B cell (primary cell): Measurements from ENCODE around the gene PUM1. TPM values are rescaled to one million over a fixed set of nuclear protein-coding genes. Genes with fewer than 3 reads are reported as not detected.

Experiments
- ATAC-seq: fragments of 200-7000 bp; cut with Tn5 transposase; one replicate; pipeline ENCODE4 v1.10.0; 2021; ENCODE audit warnings: low read depth, mild to moderate bottlenecking, moderate number of reproducible peaks, moderate library complexity
- CTCF ChIA-PET: fragments of 350-600 bp; sonication (Branson Sonifier 250); formaldehyde crosslinking; loops from one replicate; lab custom pipeline; 2021; ENCODE audit warnings: antibody characterized with exemption, inconsistent platforms; lab: Charles Lee
- POLR2A ChIA-PET: fragments of 350-600 bp; sonication (Branson Sonifier 250); formaldehyde crosslinking; loops from one replicate; lab custom pipeline; 2021; ENCODE audit warnings: antibody characterized with exemption; lab: Charles Lee
- DNase-seq: peaks from one replicate; pipeline ENCODE4 v3.0.0; 2013
- H2AFZ ChIP-seq: 2 replicates; pipeline ENCODE4 v1.6.1; 2012; ENCODE audit warnings: mild to moderate bottlenecking, low read depth, low read length; ENCODE audit not compliant: insufficient read depth, poor library complexity, severe bottlenecking
- H3K27ac ChIP-seq, 2 donors: 1 replicate in 1 of 2; 2 replicates in 1 of 2; pipeline ENCODE4 v1.5.1; 2012 to 2013; ENCODE audit warnings: low read length in 2 of 2, mild to moderate bottlenecking in 2 of 2, moderate library complexity in 1 of 2
- H3K27me3 ChIP-seq, 4 experiments: fragments of 200-600 bp in 1 of 4; sonication (generic) in 1 of 4; replicated peaks in 1 of 4; 1 replicate in 2 of 4; 2 replicates in 2 of 4; pipeline versions ENCODE4 v1.6.1 to v1.7.0; 2013 to 2016; ENCODE audit warnings: low read length in 3 of 4, mild to moderate bottlenecking in 2 of 4, mixed read lengths in 1 of 4, moderate library complexity in 1 of 4; ENCODE audit not compliant: insufficient read depth in 4 of 4, control insufficient read depth in 3 of 4; ENCODE audit errors: control extremely low read depth in 1 of 4
- H3K36me3 ChIP-seq, 2 experiments: replicated peaks in 1 of 2; 1 replicate in 1 of 2; 2 replicates in 1 of 2; pipeline versions ENCODE4 v1.6.1 to v1.7.1; 2013; ENCODE audit warnings: low read length in 1 of 2; ENCODE audit not compliant: insufficient read depth in 2 of 2, control insufficient read depth in 1 of 2; ENCODE audit errors: control extremely low read depth in 1 of 2, extremely low read depth in 1 of 2
- H3K4me1 ChIP-seq, 2 donors: fragments of 200-600 bp in 1 of 2; sonication (generic) in 1 of 2; 1 replicate in 1 of 2; 2 replicates in 1 of 2; pipeline versions ENCODE4 v1.5.1 to v1.6.1; 2013 to 2017; ENCODE audit warnings: low read length in 2 of 2; ENCODE audit not compliant: control insufficient read depth in 2 of 2, insufficient read depth in 2 of 2
- H3K4me2 ChIP-seq: replicated peaks from 2 replicates; pipeline ENCODE3; 2012; ENCODE audit warnings: mild to moderate bottlenecking, low read depth, low read length; ENCODE audit not compliant: poor library complexity, severe bottlenecking
- H3K4me3 ChIP-seq, 5 experiments: fragments of 200-600 bp in 1 of 5; sonication (generic) in 1 of 5; 1 replicate in 3 of 5; 2 replicates in 2 of 5; pipeline versions ENCODE4 v1.5.1 to v1.7.0; 2011 to 2016; ENCODE audit warnings: low read length in 4 of 5, mild to moderate bottlenecking in 4 of 5, low read depth in 2 of 5, control low read depth in 1 of 5, moderate library complexity in 1 of 5; ENCODE audit not compliant: insufficient read depth in 1 of 5; ENCODE audit errors: control extremely low read depth in 1 of 5, extremely low read depth in 1 of 5
- H3K79me2 ChIP-seq: fragments of 200-600 bp; sonication (generic); one replicate; pipeline ENCODE4 v1.6.0; 2016; ENCODE audit warnings: low read length; ENCODE audit not compliant: control insufficient read depth, insufficient read depth
- H3K9ac ChIP-seq: fragments of 200-600 bp; sonication (generic); 2 replicates; pipeline ENCODE4 v1.6.1; 2017; ENCODE audit warnings: mild to moderate bottlenecking, low read length, moderate library complexity
- H3K9me3 ChIP-seq, 3 donors: one replicate each; pipeline versions ENCODE4 v1.6.1 to v1.7.1; 2013; ENCODE audit warnings: low read length in 2 of 3; ENCODE audit not compliant: control insufficient read depth in 2 of 3, insufficient read depth in 1 of 3; ENCODE audit errors: control extremely low read depth in 1 of 3
- H4K20me1 ChIP-seq: 2 replicates; pipeline ENCODE4 v1.6.0; 2012; ENCODE audit warnings: mild to moderate bottlenecking, low read length; ENCODE audit not compliant: insufficient read depth, control insufficient read depth, poor library complexity, severe bottlenecking
- H3K27ac Mint-ChIP-seq: one replicate; pipeline ENCODE4 v1.8.0; 2021; ENCODE audit warnings: mixed read lengths
- H3K27me3 Mint-ChIP-seq: one replicate; pipeline ENCODE4 v1.8.0; 2021; ENCODE audit warnings: mixed read lengths
- H3K4me1 Mint-ChIP-seq: one replicate; pipeline ENCODE4 v1.8.0; 2021; ENCODE audit warnings: mixed read lengths
- H3K4me3 Mint-ChIP-seq: one replicate; pipeline ENCODE4 v1.8.0; 2021; ENCODE audit warnings: mixed read lengths
- H3K9me3 Mint-ChIP-seq: one replicate; pipeline ENCODE4 v1.8.0; 2022; ENCODE audit warnings: mixed read lengths; ENCODE audit not compliant: insufficient read depth
- EZH2 ChIP-seq: IDR thresholded peaks from 2 replicates; pipeline ENCODE4 v1.6.1; 2012; ENCODE audit warnings: borderline replicate concordance, low read depth, mild to moderate bottlenecking, moderate library complexity, low read length; ENCODE audit not compliant: insufficient read depth, poor library complexity, severe bottlenecking
- WGBS: methylation state at CpG from one replicate; pipeline ENCODE4 v1.1.5; 2013; ENCODE audit warnings: missing lambda C conversion rate; ENCODE audit not compliant: insufficient coverage; 5-methylcytosine and 5-hydroxymethylcytosine counted together
- intact Hi-C: fragments of 100-400 bp; cut with micrococcal nuclease; formaldehyde crosslinking; loops from one replicate; pipeline ENCODE4 v1.10.0; 2022
- polyA plus RNA-seq: library from polyadenylated mRNA; depleted of rRNA; stranded (reverse); fragments of >200 nt; gene quantifications from 2 replicates; pipeline ENCODE4 v1.2.3, GENCODE V29; 2012
- total RNA-seq, 2 donors: library from RNA; stranded (reverse); fragments of 120-200 nt in 1 of 2; gene quantifications; 1 replicate in 1 of 2; 2 replicates in 1 of 2; pipeline versions ENCODE4 v1.2.3 to v1.2.4, GENCODE V29; 2013 to 2022
- TF ChIP-seq, protein P1 (sequence below): fragments of 200-600 bp; IDR thresholded peaks from one replicate; pipeline ENCODE4 v1.8.0; 2022; ENCODE audit warnings: antibody characterized with exemption, mild to moderate bottlenecking

Gene PUM1
- total and polyA plus RNA-seq, 2 donors (not counting 1 experiment from before 2014, with no cell fraction given), result 52.8 to 177 TPM

DNA sequence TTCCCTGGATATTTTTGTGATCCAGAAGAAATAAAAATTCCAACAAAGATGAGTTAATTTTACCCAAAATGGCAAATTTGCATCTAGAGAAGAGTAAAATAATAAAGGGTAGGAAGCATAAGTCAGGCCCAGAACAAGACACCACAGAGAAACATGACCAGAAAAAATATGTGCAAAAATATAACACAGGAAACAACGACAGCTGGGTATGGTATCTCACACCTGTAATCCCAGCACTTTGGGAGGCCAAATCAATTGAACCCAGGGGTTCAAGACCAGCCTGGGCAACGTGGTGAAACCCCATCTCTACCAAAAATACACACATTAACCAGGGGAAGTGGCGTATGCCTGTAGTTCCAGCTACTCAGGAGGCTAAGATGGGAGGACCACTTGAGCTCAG, 117.2 kb downstream of the PUM1 start:
- no peak overlapping the region for H2AFZ ChIP-seq
- H3K36me3 ChIP-seq, result peaks cover 14 to 85% of the 10 kb centered on the region in 2 experiments
- H3K4me1 Mint-ChIP-seq, result peaks cover 7% of the 10 kb centered on the region
- TF ChIP-seq EZH2, result no peak
- TF ChIP-seq, protein P1, sequence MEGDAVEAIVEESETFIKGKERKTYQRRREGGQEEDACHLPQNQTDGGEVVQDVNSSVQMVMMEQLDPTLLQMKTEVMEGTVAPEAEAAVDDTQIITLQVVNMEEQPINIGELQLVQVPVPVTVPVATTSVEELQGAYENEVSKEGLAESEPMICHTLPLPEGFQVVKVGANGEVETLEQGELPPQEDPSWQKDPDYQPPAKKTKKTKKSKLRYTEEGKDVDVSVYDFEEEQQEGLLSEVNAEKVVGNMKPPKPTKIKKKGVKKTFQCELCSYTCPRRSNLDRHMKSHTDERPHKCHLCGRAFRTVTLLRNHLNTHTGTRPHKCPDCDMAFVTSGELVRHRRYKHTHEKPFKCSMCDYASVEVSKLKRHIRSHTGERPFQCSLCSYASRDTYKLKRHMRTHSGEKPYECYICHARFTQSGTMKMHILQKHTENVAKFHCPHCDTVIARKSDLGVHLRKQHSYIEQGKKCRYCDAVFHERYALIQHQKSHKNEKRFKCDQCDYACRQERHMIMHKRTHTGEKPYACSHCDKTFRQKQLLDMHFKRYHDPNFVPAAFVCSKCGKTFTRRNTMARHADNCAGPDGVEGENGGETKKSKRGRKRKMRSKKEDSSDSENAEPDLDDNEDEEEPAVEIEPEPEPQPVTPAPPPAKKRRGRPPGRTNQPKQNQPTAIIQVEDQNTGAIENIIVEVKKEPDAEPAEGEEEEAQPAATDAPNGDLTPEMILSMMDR, result no peak
- CTCF ChIA-PET, result no interaction called here
- no peak overlapping the region for H3K9ac ChIP-seq
- H3K27me3 ChIP-seq, result no peaks in the 10 kb centered on the region
- no peak overlapping the region for H3K4me3 ChIP-seq
- peaks cover 30% of the 10 kb centered on the region for H4K20me1 ChIP-seq
- intact Hi-C loops, result no loop called here
- H3K9me3 Mint-ChIP-seq, result no peaks in the 10 kb centered on the region
- H3K27ac Mint-ChIP-seq, result no peak overlapping the region
- 100% methylated on average over 2 of the region's 3 CpGs for WGBS
- no peak overlapping the region for H3K27ac ChIP-seq
- DNase-seq (no peak), ATAC-seq (no peak)
- no peaks in the 10 kb centered on the region for H3K27me3 Mint-ChIP-seq
- no peaks in the 10 kb centered on the region for H3K4me1 ChIP-seq
- POLR2A ChIA-PET, result no interaction called here
- H3K4me2 ChIP-seq, result no peak overlapping the region
- peaks cover 20% of the 10 kb centered on the region for H3K79me2 ChIP-seq
- no peaks in the 10 kb centered on the region for H3K9me3 ChIP-seq
- H3K4me3 Mint-ChIP-seq, result no peak overlapping the region

DNA sequence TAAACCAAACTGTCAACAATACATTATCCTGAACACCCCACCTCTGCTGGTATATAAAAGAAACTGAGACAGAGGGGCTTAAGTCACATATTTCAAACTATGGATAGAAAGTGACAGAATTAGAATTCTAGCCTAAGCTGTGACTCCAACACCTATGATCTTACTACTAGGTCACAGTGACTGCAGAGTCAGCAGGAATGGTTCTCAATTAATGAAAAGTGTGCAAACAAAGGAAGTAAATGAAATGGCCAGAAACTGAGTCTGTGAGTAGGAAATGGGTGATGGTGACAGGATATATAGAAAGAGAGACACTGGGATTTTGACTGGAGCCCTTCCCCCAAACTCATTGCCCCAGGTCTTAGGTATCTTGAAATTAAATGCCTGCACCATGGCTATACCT, 118.3 kb downstream of the PUM1 start:
- H3K27ac Mint-ChIP-seq, result no peak overlapping the region

More for the DNA sequence above, 118.3 kb downstream of the PUM1 start:
- Histone ChIP-seq H3K9me3 (no peaks in the 10 kb centered on the region), H3K27me3 (no peaks in the 10 kb centered on the region), H3K36me3 (peaks cover 19 to 84% of the 10 kb centered on the region in 2 experiments), H3K4me2 (no peak overlapping the region), H3K27ac (no peak overlapping the region), H3K9ac (no peak overlapping the region), H3K4me3 (no peak overlapping the region), H3K4me1 (no peaks in the 10 kb centered on the region), H3K79me2 (peaks cover 16% of the 10 kb centered on the region), H2AFZ (no peak overlapping the region), H4K20me1 (peaks cover 31% of the 10 kb centered on the region)
- H3K4me1 Mint-ChIP-seq, result peaks cover 7% of the 10 kb centered on the region
- DNase-seq, result no peak
- H3K4me3 Mint-ChIP-seq, result no peak overlapping the region
- ATAC-seq, result no peak
- POLR2A ChIA-PET, result no interaction called here
- H3K9me3 Mint-ChIP-seq, result no peaks in the 10 kb centered on the region
- no peak for TF ChIP-seq EZH2
- TF ChIP-seq, protein P1, result no peak
- intact Hi-C loops, result no loop called here
- no peaks in the 10 kb centered on the region for H3K27me3 Mint-ChIP-seq
- CTCF ChIA-PET, result interaction anchor here (0.8 kb wide), 1 partner anchor 19 kb away, joined by 3 read pairs; no protein-coding TSS in a partner anchor
